Measurements from ENCODE around the gene ZNF710.

Gene ZNF710

GRCh38 chr15:90113166-90113565 lies 112.0 kb downstream of the ZNF710 start:
- H3K4me3 ChIP-seq (ENCODE audit: insufficient read depth, low read depth, low read length): no peak overlapping the region
- H3K4me1 ChIP-seq (ENCODE audit: control insufficient read depth, insufficient read depth, low read length): no peaks in the 10 kb centered on the region
- H3K9me3 ChIP-seq (ENCODE audit: control insufficient read depth, low read length): peaks cover 4% of the 10 kb centered on the region
- H3K36me3 ChIP-seq (ENCODE audit: control insufficient read depth, insufficient read depth, low read length): no peaks in the 10 kb centered on the region
- H3K27me3 ChIP-seq (ENCODE audit: control insufficient read depth, insufficient read depth, low read length, poor library complexity, severe bottlenecking): no peaks in the 10 kb centered on the region
- no peak overlapping the region for H3K27ac ChIP-seq (ENCODE audit: insufficient read depth, low read depth, low read length, poor library complexity, severe bottlenecking)
- WGBS, 2 experiments: 96 to 100% methylated on average over 3 to 6 of the region's 7 CpGs

GRCh38 chr15:90114451-90114901 lies 113.4 kb downstream of the ZNF710 start:
- H3K27me3 ChIP-seq (ENCODE audit: control insufficient read depth, insufficient read depth, low read length, poor library complexity, severe bottlenecking): no peaks in the 10 kb centered on the region
- no peak overlapping the region for H3K4me3 ChIP-seq (ENCODE audit: insufficient read depth, low read depth, low read length)
- H3K9me3 ChIP-seq (ENCODE audit: control insufficient read depth, low read length): peaks cover 4% of the 10 kb centered on the region
- no peaks in the 10 kb centered on the region for H3K4me1 ChIP-seq (ENCODE audit: control insufficient read depth, insufficient read depth, low read length)
- H3K36me3 ChIP-seq (ENCODE audit: control insufficient read depth, insufficient read depth, low read length): no peaks in the 10 kb centered on the region
- 86 to 90% methylated on average over 1 of the region's 2 CpGs for WGBS, 2 experiments
- no peak overlapping the region for H3K27ac ChIP-seq (ENCODE audit: insufficient read depth, low read depth, low read length, poor library complexity, severe bottlenecking)

GRCh38 chr15:90115783-90116182 lies 114.7 kb downstream of the ZNF710 start:
- WGBS, 2 experiments: 100% methylated on average over 1 of the region's 2 CpGs
- H3K27ac ChIP-seq (ENCODE audit: insufficient read depth, low read depth, low read length, poor library complexity, severe bottlenecking): no peak overlapping the region
- H3K36me3 ChIP-seq (ENCODE audit: control insufficient read depth, insufficient read depth, low read length): no peaks in the 10 kb centered on the region
- no peaks in the 10 kb centered on the region for H3K27me3 ChIP-seq (ENCODE audit: control insufficient read depth, insufficient read depth, low read length, poor library complexity, severe bottlenecking)
- peaks cover 4% of the 10 kb centered on the region for H3K9me3 ChIP-seq (ENCODE audit: control insufficient read depth, low read length)
- no peak overlapping the region for H3K4me3 ChIP-seq (ENCODE audit: insufficient read depth, low read depth, low read length)
- H3K4me1 ChIP-seq (ENCODE audit: control insufficient read depth, insufficient read depth, low read length): no peaks in the 10 kb centered on the region

- Histone ChIP-seq H3K27ac (ENCODE audit: insufficient read depth, low read depth, low read length, poor library complexity, severe bottlenecking) (no peak overlapping the region), H3K36me3 (ENCODE audit: control insufficient read depth, insufficient read depth, low read length) (no peaks in the 10 kb centered on the region), H3K27me3 (ENCODE audit: control insufficient read depth, insufficient read depth, low read length, poor library complexity, severe bottlenecking) (no peaks in the 10 kb centered on the region), H3K9me3 (ENCODE audit: control insufficient read depth, low read length) (peaks cover 1% of the 10 kb centered on the region), H3K4me3 (ENCODE audit: insufficient read depth, low read depth, low read length) (no peak overlapping the region), H3K4me1 (ENCODE audit: control insufficient read depth, insufficient read depth, low read length) (no peaks in the 10 kb centered on the region)
Measured at GRCh38 chr15:90119367-90119766, 118.2 kb downstream of the ZNF710 start.

GRCh38 chr15:90121086-90121485 lies 120.0 kb downstream of the ZNF710 start:
- no peaks in the 10 kb centered on the region for H3K9me3 ChIP-seq (ENCODE audit: control insufficient read depth, low read length)
- 77 to 78% methylated on average over 3 to 5 of the region's 6 CpGs for WGBS, 2 experiments
- no peaks in the 10 kb centered on the region for H3K36me3 ChIP-seq (ENCODE audit: control insufficient read depth, insufficient read depth, low read length)
- no peaks in the 10 kb centered on the region for H3K27me3 ChIP-seq (ENCODE audit: control insufficient read depth, insufficient read depth, low read length, poor library complexity, severe bottlenecking)
- no peak overlapping the region for H3K27ac ChIP-seq (ENCODE audit: insufficient read depth, low read depth, low read length, poor library complexity, severe bottlenecking)
- no peak overlapping the region for H3K4me3 ChIP-seq (ENCODE audit: insufficient read depth, low read depth, low read length)
- peaks cover 2% of the 10 kb centered on the region for H3K4me1 ChIP-seq (ENCODE audit: control insufficient read depth, insufficient read depth, low read length)

GRCh38 chr15:90124507-90124906 lies 123.4 kb downstream of the ZNF710 start:
- H3K27ac ChIP-seq (ENCODE audit: insufficient read depth, low read depth, low read length, poor library complexity, severe bottlenecking): no peak overlapping the region
- H3K4me1 ChIP-seq (ENCODE audit: control insufficient read depth, insufficient read depth, low read length): peaks cover 11% of the 10 kb centered on the region
- H3K27me3 ChIP-seq (ENCODE audit: control insufficient read depth, insufficient read depth, low read length, poor library complexity, severe bottlenecking): no peaks in the 10 kb centered on the region
- no peaks in the 10 kb centered on the region for H3K36me3 ChIP-seq (ENCODE audit: control insufficient read depth, insufficient read depth, low read length)
- H3K4me3 ChIP-seq (ENCODE audit: insufficient read depth, low read depth, low read length): no peak overlapping the region
- no peaks in the 10 kb centered on the region for H3K9me3 ChIP-seq (ENCODE audit: control insufficient read depth, low read length)

- no peaks in the 10 kb centered on the region for H3K9me3 ChIP-seq (ENCODE audit: control insufficient read depth, low read length)
- no peak overlapping the region for H3K27ac ChIP-seq (ENCODE audit: insufficient read depth, low read depth, low read length, poor library complexity, severe bottlenecking)
- no peak overlapping the region for H3K4me3 ChIP-seq (ENCODE audit: insufficient read depth, low read depth, low read length)
- WGBS, 2 experiments: 86 to 94% methylated on average over 5 to 6 of the region's 6 CpGs
- no peaks in the 10 kb centered on the region for H3K36me3 ChIP-seq (ENCODE audit: control insufficient read depth, insufficient read depth, low read length)
- peaks cover 11% of the 10 kb centered on the region for H3K4me1 ChIP-seq (ENCODE audit: control insufficient read depth, insufficient read depth, low read length)
- H3K27me3 ChIP-seq (ENCODE audit: control insufficient read depth, insufficient read depth, low read length, poor library complexity, severe bottlenecking): no peaks in the 10 kb centered on the region
Measured at GRCh38 chr15:90126022-90126421, 124.9 kb downstream of the ZNF710 start.

GRCh38 chr15:90126596-90127435 lies 125.7 kb downstream of the ZNF710 start:
- Histone ChIP-seq H3K4me1 (ENCODE audit: control insufficient read depth, insufficient read depth, low read length) (peaks cover 11% of the 10 kb centered on the region), H3K4me3 (ENCODE audit: insufficient read depth, low read depth, low read length) (no peak overlapping the region), H3K27me3 (ENCODE audit: control insufficient read depth, insufficient read depth, low read length, poor library complexity, severe bottlenecking) (no peaks in the 10 kb centered on the region), H3K36me3 (ENCODE audit: control insufficient read depth, insufficient read depth, low read length) (no peaks in the 10 kb centered on the region), H3K9me3 (ENCODE audit: control insufficient read depth, low read length) (no peaks in the 10 kb centered on the region), H3K27ac (ENCODE audit: insufficient read depth, low read depth, low read length, poor library complexity, severe bottlenecking) (no peak overlapping the region)
- WGBS, 2 experiments: 31 to 32% methylated on average over 10 of the region's 10 CpGs

- Histone ChIP-seq H3K36me3 (ENCODE audit: control insufficient read depth, insufficient read depth, low read length) (no peaks in the 10 kb centered on the region), H3K9me3 (ENCODE audit: control insufficient read depth, low read length) (no peaks in the 10 kb centered on the region), H3K4me1 (ENCODE audit: control insufficient read depth, insufficient read depth, low read length) (peaks cover 11% of the 10 kb centered on the region), H3K27me3 (ENCODE audit: control insufficient read depth, insufficient read depth, low read length, poor library complexity, severe bottlenecking) (no peaks in the 10 kb centered on the region), H3K4me3 (ENCODE audit: insufficient read depth, low read depth, low read length) (no peak overlapping the region), H3K27ac (ENCODE audit: insufficient read depth, low read depth, low read length, poor library complexity, severe bottlenecking) (no peak overlapping the region)
- WGBS, 2 experiments: 95% methylated on average over 8 of the region's 8 CpGs
Measured at GRCh38 chr15:90130291-90130690, 129.2 kb downstream of the ZNF710 start.
